GM12878 (cell line): Measurements from ENCODE around the gene MRPL2. TPM values are rescaled to one million over a fixed set of nuclear protein-coding genes. Genes with fewer than 3 reads are reported as not detected.

Experiments
- BACH1 ChIP-seq: fragments of 450-650 bp; IDR thresholded peaks from 2 replicates; pipeline ENCODE4 v1.6.1; 2017; ENCODE audit warnings: mild to moderate bottlenecking, borderline replicate concordance
- BMI1 ChIP-seq: fragments of 450-650 bp; IDR thresholded peaks from 2 replicates; pipeline ENCODE4 v1.6.1; 2016; ENCODE audit warnings: mild to moderate bottlenecking, moderate library complexity, borderline replicate concordance
- CEBPB ChIP-seq, 2 experiments: fragments of 150-350 bp in 1 of 2; IDR thresholded peaks; 2 replicates each; pipeline ENCODE4 v1.6.1; 2012 to 2014; ENCODE audit warnings: low read depth in 2 of 2, low read length in 2 of 2, borderline replicate concordance in 1 of 2, inconsistent platforms in 1 of 2
- ELK1 ChIP-seq: IDR thresholded peaks from 2 replicates; pipeline ENCODE4 v1.6.1; 2012; ENCODE audit warnings: low read depth, low read length, improper control_type of control experiment
- ETV6 ChIP-seq, 2 experiments: fragments of 450-650 bp in 1 of 2; IDR thresholded peaks in 1 of 2; conservative IDR thresholded peaks in 1 of 2; 2 replicates each; pipeline ENCODE4 v1.6.1; 2014; ENCODE audit warnings: antibody characterized with exemption in 1 of 2, borderline replicate concordance in 1 of 2, low read depth in 1 of 2, mild to moderate bottlenecking in 1 of 2, moderate library complexity in 1 of 2
- IRF3 ChIP-seq: fragments of 450-650 bp; IDR thresholded peaks from 2 replicates; pipeline ENCODE4 v1.6.1; 2014; ENCODE audit warnings: mild to moderate bottlenecking
- SPI1 ChIP-seq: IDR thresholded peaks from 2 replicates; pipeline ENCODE4 v1.6.1; 2011; ENCODE audit warnings: low read depth, mild to moderate bottlenecking, low read length, moderate library complexity, borderline replicate concordance; ENCODE audit not compliant: insufficient read depth
- SREBF1 ChIP-seq: IDR thresholded peaks from 2 replicates; pipeline ENCODE4 v1.6.1; 2012; ENCODE audit warnings: mild to moderate bottlenecking, low read length
- ZBTB40 ChIP-seq: fragments of 450-650 bp; IDR thresholded peaks from 2 replicates; pipeline ENCODE4 v1.6.1; 2016; ENCODE audit warnings: mild to moderate bottlenecking, moderate library complexity, borderline replicate concordance
- polyA plus RNA-seq, 11 experiments: library from polyadenylated mRNA; depleted of rRNA in 4 of 11; unstranded in 6 of 11; stranded (reverse) in 5 of 11; fragments of >200 nt; fragmentation: Nextera tagmentation in 4 of 11; fragmentation: Illumina TruSeq in 1 of 11; extraction: Ambion mirVana in 4 of 11; extraction: Trizol in 1 of 11; gene quantifications; 1 replicate in 1 of 11; 2 replicates in 10 of 11; pipeline versions ENCODE4 v1.2.1 to v1.2.3, GENCODE V29; 2011 to 2016; ENCODE audit warnings: inconsistent platforms in 2 of 11, missing spikeins in 2 of 11, low read depth in 1 of 11
- total RNA-seq, 4 experiments: library from RNA; depleted of rRNA in 3 of 4; stranded (reverse); fragments of >200 nt in 3 of 4; fragmentation: Illumina TruSeq in 1 of 4; extraction: Trizol in 1 of 4; gene quantifications; 2 replicates each; pipeline versions ENCODE4 v1.2.1 to v1.2.3, GENCODE V29; 2013 to 2021
- TF ChIP-seq, protein P1 (sequence below): fragments of 450-650 bp; formaldehyde crosslinking; IDR thresholded peaks from 2 replicates; pipeline ENCODE4 v1.4.0; 2020; ENCODE audit warnings: mild to moderate bottlenecking, moderate library complexity
- TF ChIP-seq, protein P2 (sequence below): fragments of 450-650 bp; IDR thresholded peaks from 2 replicates; pipeline ENCODE4 v1.6.1; 2017; ENCODE audit warnings: mild to moderate bottlenecking, moderate library complexity

Gene MRPL2
- total and polyA plus RNA-seq, 10 of the 15 experiments (the other 5 are each of a cell fraction or from before 2014, with no cell fraction given), result 29.7 to 125 (median 50.2) TPM

GRCh38 chr6:43078691-43079090 is 19.5 kb upstream of the MRPL2 start (continued):
- TF ChIP-seq, protein P1, sequence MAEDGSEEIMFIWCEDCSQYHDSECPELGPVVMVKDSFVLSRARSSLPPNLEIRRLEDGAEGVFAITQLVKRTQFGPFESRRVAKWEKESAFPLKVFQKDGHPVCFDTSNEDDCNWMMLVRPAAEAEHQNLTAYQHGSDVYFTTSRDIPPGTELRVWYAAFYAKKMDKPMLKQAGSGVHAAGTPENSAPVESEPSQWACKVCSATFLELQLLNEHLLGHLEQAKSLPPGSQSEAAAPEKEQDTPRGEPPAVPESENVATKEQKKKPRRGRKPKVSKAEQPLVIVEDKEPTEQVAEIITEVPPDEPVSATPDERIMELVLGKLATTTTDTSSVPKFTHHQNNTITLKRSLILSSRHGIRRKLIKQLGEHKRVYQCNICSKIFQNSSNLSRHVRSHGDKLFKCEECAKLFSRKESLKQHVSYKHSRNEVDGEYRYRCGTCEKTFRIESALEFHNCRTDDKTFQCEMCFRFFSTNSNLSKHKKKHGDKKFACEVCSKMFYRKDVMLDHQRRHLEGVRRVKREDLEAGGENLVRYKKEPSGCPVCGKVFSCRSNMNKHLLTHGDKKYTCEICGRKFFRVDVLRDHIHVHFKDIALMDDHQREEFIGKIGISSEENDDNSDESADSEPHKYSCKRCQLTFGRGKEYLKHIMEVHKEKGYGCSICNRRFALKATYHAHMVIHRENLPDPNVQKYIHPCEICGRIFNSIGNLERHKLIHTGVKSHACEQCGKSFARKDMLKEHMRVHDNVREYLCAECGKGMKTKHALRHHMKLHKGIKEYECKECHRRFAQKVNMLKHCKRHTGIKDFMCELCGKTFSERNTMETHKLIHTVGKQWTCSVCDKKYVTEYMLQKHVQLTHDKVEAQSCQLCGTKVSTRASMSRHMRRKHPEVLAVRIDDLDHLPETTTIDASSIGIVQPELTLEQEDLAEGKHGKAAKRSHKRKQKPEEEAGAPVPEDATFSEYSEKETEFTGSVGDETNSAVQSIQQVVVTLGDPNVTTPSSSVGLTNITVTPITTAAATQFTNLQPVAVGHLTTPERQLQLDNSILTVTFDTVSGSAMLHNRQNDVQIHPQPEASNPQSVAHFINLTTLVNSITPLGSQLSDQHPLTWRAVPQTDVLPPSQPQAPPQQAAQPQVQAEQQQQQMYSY (CRISPR knock-in tag), result no peak
- TF ChIP-seq BACH1, result no peak
- TF ChIP-seq ELK1, result no peak
- no peak for TF ChIP-seq ZBTB40
- TF ChIP-seq SPI1, result no peak
- no peak for TF ChIP-seq SREBF1
- TF ChIP-seq, protein P2, sequence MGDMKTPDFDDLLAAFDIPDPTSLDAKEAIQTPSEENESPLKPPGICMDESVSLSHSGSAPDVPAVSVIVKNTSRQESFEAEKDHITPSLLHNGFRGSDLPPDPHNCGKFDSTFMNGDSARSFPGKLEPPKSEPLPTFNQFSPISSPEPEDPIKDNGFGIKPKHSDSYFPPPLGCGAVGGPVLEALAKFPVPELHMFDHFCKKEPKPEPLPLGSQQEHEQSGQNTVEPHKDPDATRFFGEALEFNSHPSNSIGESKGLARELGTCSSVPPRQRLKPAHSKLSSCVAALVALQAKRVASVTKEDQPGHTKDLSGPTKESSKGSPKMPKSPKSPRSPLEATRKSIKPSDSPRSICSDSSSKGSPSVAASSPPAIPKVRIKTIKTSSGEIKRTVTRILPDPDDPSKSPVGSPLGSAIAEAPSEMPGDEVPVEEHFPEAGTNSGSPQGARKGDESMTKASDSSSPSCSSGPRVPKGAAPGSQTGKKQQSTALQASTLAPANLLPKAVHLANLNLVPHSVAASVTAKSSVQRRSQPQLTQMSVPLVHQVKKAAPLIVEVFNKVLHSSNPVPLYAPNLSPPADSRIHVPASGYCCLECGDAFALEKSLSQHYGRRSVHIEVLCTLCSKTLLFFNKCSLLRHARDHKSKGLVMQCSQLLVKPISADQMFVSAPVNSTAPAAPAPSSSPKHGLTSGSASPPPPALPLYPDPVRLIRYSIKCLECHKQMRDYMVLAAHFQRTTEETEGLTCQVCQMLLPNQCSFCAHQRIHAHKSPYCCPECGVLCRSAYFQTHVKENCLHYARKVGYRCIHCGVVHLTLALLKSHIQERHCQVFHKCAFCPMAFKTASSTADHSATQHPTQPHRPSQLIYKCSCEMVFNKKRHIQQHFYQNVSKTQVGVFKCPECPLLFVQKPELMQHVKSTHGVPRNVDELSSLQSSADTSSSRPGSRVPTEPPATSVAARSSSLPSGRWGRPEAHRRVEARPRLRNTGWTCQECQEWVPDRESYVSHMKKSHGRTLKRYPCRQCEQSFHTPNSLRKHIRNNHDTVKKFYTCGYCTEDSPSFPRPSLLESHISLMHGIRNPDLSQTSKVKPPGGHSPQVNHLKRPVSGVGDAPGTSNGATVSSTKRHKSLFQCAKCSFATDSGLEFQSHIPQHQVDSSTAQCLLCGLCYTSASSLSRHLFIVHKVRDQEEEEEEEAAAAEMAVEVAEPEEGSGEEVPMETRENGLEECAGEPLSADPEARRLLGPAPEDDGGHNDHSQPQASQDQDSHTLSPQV, result no peak
- no peak for TF ChIP-seq ETV6 (conservative IDR thresholded peaks at IDR 0.05 in 1 of 2, IDR thresholded peaks at IDR 0.05 in 1 of 2; ENCODE audit: borderline replicate concordance in 1 of 2, low read depth in 1 of 2)
- no peak for TF ChIP-seq BMI1
- TF ChIP-seq IRF3, result no peak
- no peak for TF ChIP-seq CEBPB (IDR thresholded peaks at IDR 0.05; ENCODE audit: borderline replicate concordance in 1 of 2, low read depth in 2 of 2, low read length in 2 of 2)
